Subcutaneous adipose tissue (tissue), 4 donors: ENCODE measurements around the gene JAZF1. TPM values are rescaled to one million over a fixed set of nuclear protein-coding genes. Genes with fewer than 3 reads are reported as not detected.

ENCODE experiments used
- CTCF ChIP-seq: fragments of 450-650 bp; IDR thresholded peaks from one replicate; pipeline ENCODE4 v1.5.1; 2016; ENCODE audit warnings: low read depth, mild to moderate bottlenecking, control low read depth, antibody characterized with exemption, moderate library complexity
- total RNA-seq, 4 donors: library from RNA; depleted of rRNA; stranded (reverse); fragments of >200 nt; gene quantifications; one replicate each; pipeline ENCODE4 v1.1.0, GENCODE V29; 2016

Gene JAZF1
- total RNA-seq, 4 donors from 2014 or later, result 12.6 to 35.9 (median 23.2) TPM

GRCh38 chr7:28069388-28069787 lies 111.2 kb downstream of the JAZF1 start:
- no peak for TF ChIP-seq CTCF

DNA sequence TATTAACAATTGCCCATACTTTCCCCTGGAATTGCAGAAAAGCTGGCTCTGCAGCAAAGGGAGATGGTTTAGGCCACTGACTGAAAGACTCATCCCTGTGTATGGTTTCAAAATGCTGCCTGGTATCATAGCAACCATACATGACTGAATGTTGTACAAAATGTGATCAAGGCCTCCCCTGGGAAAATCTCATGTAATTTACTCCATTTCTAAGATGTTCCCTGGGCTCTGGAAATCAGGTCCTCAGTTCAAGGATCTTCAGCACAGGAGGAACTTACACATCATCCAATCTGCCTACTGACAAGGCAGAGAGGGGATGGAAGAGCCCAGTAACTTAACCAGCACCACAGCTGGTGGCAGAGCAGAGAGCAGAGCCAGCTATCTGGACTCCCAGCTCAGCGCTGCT lies 111.8 kb downstream of the JAZF1 start:
- no peak for TF ChIP-seq CTCF

GRCh38 chr7:28067171-28067570 lies 113.4 kb downstream of the JAZF1 start:
- TF ChIP-seq CTCF, result no peak

DNA sequence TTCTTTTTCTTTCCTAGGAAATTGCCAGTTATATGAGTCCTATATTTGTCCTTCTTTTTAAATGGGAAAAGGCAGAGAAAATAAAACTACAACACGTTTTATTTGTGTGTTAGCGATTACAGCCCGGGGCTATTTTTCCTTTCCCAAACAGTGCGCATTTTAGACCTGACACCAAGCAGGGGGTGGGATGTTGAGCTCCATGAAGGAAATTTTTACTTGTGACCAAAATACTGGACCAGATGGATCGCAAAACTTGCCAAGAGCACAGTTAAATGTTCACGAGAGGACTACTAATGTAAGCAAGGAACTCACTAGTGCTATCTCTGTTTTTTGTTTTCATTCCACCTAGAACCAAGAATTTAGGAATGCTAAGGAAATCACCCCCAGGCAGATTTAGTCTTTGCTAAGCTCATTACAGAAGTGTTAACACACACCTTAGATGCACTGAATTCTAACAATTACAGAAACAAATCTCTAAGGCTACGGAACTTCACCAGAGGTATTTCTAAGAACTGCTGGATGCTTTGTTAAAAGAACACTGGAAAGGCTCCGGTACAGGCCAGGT lies 114.8 kb downstream of the JAZF1 start:
- no peak for TF ChIP-seq CTCF

DNA sequence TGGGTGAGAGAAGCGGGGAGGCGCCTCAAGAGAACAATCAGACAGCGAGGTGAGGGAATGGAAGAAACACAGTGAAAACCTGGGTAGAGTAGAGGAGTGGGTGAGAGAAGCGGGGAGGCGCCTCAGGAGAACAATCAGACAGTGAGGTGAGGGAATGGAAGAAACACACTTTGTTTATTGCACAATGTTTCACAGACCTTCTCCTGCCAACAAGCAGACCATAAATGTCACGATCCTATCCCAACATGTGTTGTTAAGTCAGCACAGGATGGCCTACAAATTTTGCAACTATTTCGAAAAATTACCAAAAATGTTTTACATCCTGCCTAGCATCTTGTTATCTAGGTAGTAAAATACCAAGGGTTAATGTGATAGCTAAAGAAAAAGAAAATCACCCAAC lies 115.3 kb downstream of the JAZF1 start:
- no peak for TF ChIP-seq CTCF

GRCh38 chr7:28064437-28064836 lies 116.2 kb downstream of the JAZF1 start:
- no peak for TF ChIP-seq CTCF

GRCh38 chr7:28062197-28062991 lies 118.2 kb downstream of the JAZF1 start:
- TF ChIP-seq CTCF, result no peak
